ENCODE data around the gene TMEM63B.

GRCh38 chr6:44110966-44111365, 16.4 kb upstream of the TMEM63B start:
- TF ChIP-seq CTCF (IDR thresholded peaks at IDR 0.05) (no peak), BHLHE40 (IDR thresholded peaks at IDR 0.05; ENCODE audit: low read depth, low read length) (no peak), POLR2A (IDR thresholded peaks at IDR 0.05; ENCODE audit: low read length) (no peak), PBX3 (IDR thresholded peaks at IDR 0.05) (no peak), MAX (IDR thresholded peaks at IDR 0.05) (no peak), RAD21 (conservative IDR thresholded peaks at IDR 0.05 in 1 of 2, IDR thresholded peaks at IDR 0.05 in 1 of 2) (no peak), JUNB (IDR thresholded peaks at IDR 0.05) (no peak), SREBF2 (IDR thresholded peaks at IDR 0.05) (no peak), HDAC2 (IDR thresholded peaks at IDR 0.05) (no peak), SMC3 (IDR thresholded peaks at IDR 0.05) (no peak), ESRRA (IDR thresholded peaks at IDR 0.05; ENCODE audit: borderline replicate concordance, low read length) (no peak), CHD2 (IDR thresholded peaks at IDR 0.05; ENCODE audit: low read length, partially characterized antibody) (no peak), HES2 (IDR thresholded peaks at IDR 0.05) (no peak)
